ENCODE results near the gene SSTR1. TPM values are rescaled to one million over a fixed set of nuclear protein-coding genes. Genes with fewer than 3 reads are reported as not detected.
"Not testable (repeated sequence)": the region's sequence is repeated elsewhere in the genome, so short reads cannot be mapped to it uniquely, and the experiment has no call there.

The SSTR1 gene
- total RNA-seq, 1 donor from 2014 or later = 0.69 TPM

DNA sequence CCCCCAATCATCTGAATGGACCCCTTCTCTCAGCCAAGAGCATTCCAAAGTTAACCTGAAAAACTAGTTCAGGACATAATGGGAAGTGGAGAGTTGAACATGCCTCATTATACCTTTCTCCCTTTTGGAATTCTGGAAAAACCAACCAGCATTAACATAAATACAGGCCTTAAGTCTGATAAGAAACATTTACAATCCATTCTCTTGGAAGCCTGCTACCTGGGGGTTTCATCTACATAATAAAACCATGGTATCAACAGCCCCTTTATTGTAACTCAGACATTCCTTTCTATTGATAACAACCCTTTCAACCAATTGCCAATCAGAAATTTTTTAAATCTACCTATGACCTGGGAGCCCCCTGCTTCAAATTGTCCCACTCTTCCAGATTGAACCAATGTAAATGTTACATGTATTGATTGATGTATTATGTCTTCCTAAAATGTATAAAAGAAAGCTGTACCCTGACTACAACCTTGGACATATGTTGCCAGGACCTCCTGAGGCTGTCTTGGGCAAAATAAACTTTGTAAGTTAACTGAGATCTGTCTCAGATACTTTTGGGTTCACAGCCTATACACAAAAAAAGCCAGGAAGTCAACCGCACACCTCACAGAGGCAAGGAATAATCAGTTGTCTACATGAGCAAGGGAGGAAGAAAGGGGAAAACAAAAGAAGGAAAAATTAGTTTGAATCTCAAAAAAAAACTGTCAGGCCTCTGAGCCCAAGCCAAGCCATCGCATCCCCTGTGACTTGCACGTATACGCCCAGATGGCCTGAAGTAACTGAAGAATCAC lies 17.6 kb upstream of the SSTR1 start:
- intact Hi-C loops (cut with micrococcal nuclease) = no loop called here
- H3K9me3 ChIP-seq (replicated peaks) = no peaks in the 10 kb centered on the region
- TF ChIP-seq, protein P1, sequence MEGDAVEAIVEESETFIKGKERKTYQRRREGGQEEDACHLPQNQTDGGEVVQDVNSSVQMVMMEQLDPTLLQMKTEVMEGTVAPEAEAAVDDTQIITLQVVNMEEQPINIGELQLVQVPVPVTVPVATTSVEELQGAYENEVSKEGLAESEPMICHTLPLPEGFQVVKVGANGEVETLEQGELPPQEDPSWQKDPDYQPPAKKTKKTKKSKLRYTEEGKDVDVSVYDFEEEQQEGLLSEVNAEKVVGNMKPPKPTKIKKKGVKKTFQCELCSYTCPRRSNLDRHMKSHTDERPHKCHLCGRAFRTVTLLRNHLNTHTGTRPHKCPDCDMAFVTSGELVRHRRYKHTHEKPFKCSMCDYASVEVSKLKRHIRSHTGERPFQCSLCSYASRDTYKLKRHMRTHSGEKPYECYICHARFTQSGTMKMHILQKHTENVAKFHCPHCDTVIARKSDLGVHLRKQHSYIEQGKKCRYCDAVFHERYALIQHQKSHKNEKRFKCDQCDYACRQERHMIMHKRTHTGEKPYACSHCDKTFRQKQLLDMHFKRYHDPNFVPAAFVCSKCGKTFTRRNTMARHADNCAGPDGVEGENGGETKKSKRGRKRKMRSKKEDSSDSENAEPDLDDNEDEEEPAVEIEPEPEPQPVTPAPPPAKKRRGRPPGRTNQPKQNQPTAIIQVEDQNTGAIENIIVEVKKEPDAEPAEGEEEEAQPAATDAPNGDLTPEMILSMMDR (IDR thresholded peaks at IDR 0.05; ENCODE audit: borderline replicate concordance) = no peak
- no peaks in the 10 kb centered on the region for H3K27me3 ChIP-seq (ENCODE audit: low read depth)
- no peaks in the 10 kb centered on the region for H3K36me3 ChIP-seq
- H3K27ac ChIP-seq (replicated peaks) = no peak overlapping the region
- no peak overlapping the region for H3K4me3 ChIP-seq
- no peak for DNase-seq
- no peaks in the 10 kb centered on the region for H3K4me1 ChIP-seq

- H3K36me3 ChIP-seq; intact Hi-C loops (cut with micrococcal nuclease); H3K27ac ChIP-seq (replicated peaks); H3K9me3 ChIP-seq (replicated peaks); H3K27me3 ChIP-seq (ENCODE audit: low read depth); H3K4me3 ChIP-seq; H3K4me1 ChIP-seq; DNase-seq: not testable (repeated sequence)
Observed at GRCh38 chr14:38190846-38191245, 16.9 kb upstream of the SSTR1 start.

DNA sequence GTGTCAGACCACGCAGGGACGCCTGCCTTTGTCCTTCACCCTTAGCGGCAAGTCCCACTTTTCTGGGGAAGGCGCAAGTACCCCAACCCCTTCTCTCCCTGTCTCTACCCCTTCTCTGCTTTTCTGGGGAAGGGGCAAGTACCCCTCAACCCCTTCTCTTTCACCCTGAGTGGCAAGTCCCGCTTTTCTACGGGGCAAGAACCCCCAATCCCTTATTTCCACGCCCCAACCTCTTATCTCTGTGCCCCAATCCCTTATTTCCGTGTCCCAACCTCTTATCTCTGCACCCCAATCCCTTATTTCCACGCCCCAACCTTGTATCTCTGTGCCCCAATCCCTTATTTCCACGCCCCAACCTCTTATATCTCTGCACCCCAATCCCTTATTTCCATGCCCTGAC lies 16.2 kb upstream of the SSTR1 start:
- H3K27me3 ChIP-seq (ENCODE audit: low read depth); DNase-seq; intact Hi-C loops (cut with micrococcal nuclease); H3K4me1 ChIP-seq; H3K36me3 ChIP-seq; H3K27ac ChIP-seq (replicated peaks); H3K9me3 ChIP-seq (replicated peaks); H3K4me3 ChIP-seq: not testable (repeated sequence)

GRCh38 chr14:38197001-38197783 lies 10.5 kb upstream of the SSTR1 start:
- Histone ChIP-seq H3K27me3 (ENCODE audit: low read depth) (no peaks in the 10 kb centered on the region), H3K4me3 (no peak overlapping the region), H3K36me3 (no peaks in the 10 kb centered on the region), H3K9me3 (replicated peaks) (no peaks in the 10 kb centered on the region), H3K27ac (replicated peaks) (no peak overlapping the region), H3K4me1 (no peaks in the 10 kb centered on the region)
- DNase-seq = no peak
- TF ChIP-seq, protein P1 (IDR thresholded peaks at IDR 0.05; ENCODE audit: borderline replicate concordance) = peak; percentile 66
- intact Hi-C loops (cut with micrococcal nuclease) = no loop called here

- Histone ChIP-seq H3K4me1 (no peaks in the 10 kb centered on the region), H3K27ac (replicated peaks) (no peak overlapping the region), H3K4me3 (no peak overlapping the region), H3K36me3 (no peaks in the 10 kb centered on the region), H3K9me3 (replicated peaks) (no peaks in the 10 kb centered on the region), H3K27me3 (ENCODE audit: low read depth) (no peaks in the 10 kb centered on the region)
- TF ChIP-seq, protein P1 (IDR thresholded peaks at IDR 0.05; ENCODE audit: borderline replicate concordance) = no peak
- intact Hi-C loops (cut with micrococcal nuclease) = no loop called here
- no peak for DNase-seq
Observed at GRCh38 chr14:38197784-38198335, 9.8 kb upstream of the SSTR1 start.

DNA sequence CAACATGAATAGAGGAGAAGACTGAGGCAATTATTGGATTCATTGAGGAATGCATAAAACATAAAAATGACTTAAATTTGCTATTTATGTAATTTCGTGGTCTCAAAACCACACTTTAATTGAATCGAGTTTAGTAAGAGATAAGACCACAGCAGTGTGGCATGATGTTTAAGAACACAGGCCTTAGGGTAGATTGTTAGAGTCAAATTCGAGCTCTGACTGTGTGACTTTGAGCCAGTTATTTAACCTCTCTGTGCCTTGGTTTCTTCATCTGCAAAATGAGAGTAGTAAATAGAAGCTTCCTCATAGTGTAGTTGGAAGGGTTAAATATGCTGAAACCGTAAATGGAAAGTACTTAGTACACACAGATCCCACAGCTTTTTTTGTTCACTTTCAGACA lies 9.3 kb upstream of the SSTR1 start:
- TF ChIP-seq, protein P1 (IDR thresholded peaks at IDR 0.05; ENCODE audit: borderline replicate concordance) = no peak
- H3K9me3 ChIP-seq (replicated peaks) = no peaks in the 10 kb centered on the region
- no peaks in the 10 kb centered on the region for H3K36me3 ChIP-seq

More for the DNA sequence above, 9.3 kb upstream of the SSTR1 start:
- Histone ChIP-seq H3K4me1 (no peaks in the 10 kb centered on the region), H3K4me3 (no peak overlapping the region), H3K27me3 (ENCODE audit: low read depth) (no peaks in the 10 kb centered on the region), H3K27ac (replicated peaks) (no peak overlapping the region)
- intact Hi-C loops (cut with micrococcal nuclease) = no loop called here
- no peak for DNase-seq
